Loucy (cell line): ENCODE measurements around the gene GATA5.

Experiments
- H2AFZ ChIP-seq: fragments of 200-600 bp; sonication (generic); 2 replicates; pipeline ENCODE4 v1.6.0; 2016; ENCODE audit warnings: antibody characterized with exemption, mild to moderate bottlenecking, low read length, moderate library complexity
- H3F3A ChIP-seq: fragments of 200-600 bp; 2 replicates; pipeline ENCODE4 v1.6.0; 2016; ENCODE audit warnings: antibody characterized with exemption, low read depth, mild to moderate bottlenecking
- H3K27me3 ChIP-seq: fragments of 200-600 bp; sonication (generic); 2 replicates; pipeline ENCODE4 v1.6.1; 2014; ENCODE audit warnings: low read length, mild to moderate bottlenecking; ENCODE audit not compliant: insufficient read depth, poor library complexity, severe bottlenecking
- H3K36me3 ChIP-seq: fragments of 200-600 bp; sonication (generic); 2 replicates; pipeline ENCODE4 v1.6.1; 2016; ENCODE audit warnings: low read length; ENCODE audit not compliant: insufficient read depth
- H3K4me1 ChIP-seq: fragments of 200-600 bp; sonication (generic); 2 replicates; pipeline ENCODE4 v1.5.1; 2014; ENCODE audit warnings: low read length, mild to moderate bottlenecking; ENCODE audit not compliant: insufficient read depth, poor library complexity, severe bottlenecking
- H3K4me2 ChIP-seq: fragments of 200-600 bp; sonication (generic); 2 replicates; pipeline ENCODE4 v1.6.0; 2014; ENCODE audit warnings: antibody characterized with exemption, low read length, low read depth, mild to moderate bottlenecking; ENCODE audit not compliant: poor library complexity, severe bottlenecking
- H3K4me3 ChIP-seq: fragments of 200-600 bp; sonication (generic); 2 replicates; pipeline ENCODE4 v1.5.1; 2014; ENCODE audit warnings: low read length, mild to moderate bottlenecking, mixed read lengths; ENCODE audit not compliant: poor library complexity, severe bottlenecking
- H3K79me2 ChIP-seq: fragments of 200-600 bp; sonication (generic); 2 replicates; pipeline ENCODE4 v1.6.1; 2014; ENCODE audit warnings: low read length; ENCODE audit not compliant: insufficient read depth
- H3K9ac ChIP-seq: fragments of 200-600 bp; sonication (generic); 2 replicates; pipeline ENCODE4 v1.6.0; 2014; ENCODE audit warnings: mild to moderate bottlenecking, low read depth, low read length, moderate library complexity; ENCODE audit not compliant: poor library complexity, severe bottlenecking
- H3K9me2 ChIP-seq: fragments of 200-600 bp; sonication (generic); replicated peaks from 2 replicates; pipeline ENCODE4 v1.6.1; 2016; ENCODE audit warnings: low read depth, low read length, mixed read lengths
- H3K9me3 ChIP-seq: fragments of 200-600 bp; sonication (generic); 2 replicates; pipeline ENCODE4 v1.6.1; 2014; ENCODE audit warnings: mild to moderate bottlenecking, antibody characterized with exemption, low read length, low read depth; ENCODE audit not compliant: insufficient read depth
- H4K20me1 ChIP-seq: fragments of 200-600 bp; sonication (generic); 2 replicates; pipeline ENCODE4 v1.6.0; 2014; ENCODE audit warnings: antibody characterized with exemption, low read length, mild to moderate bottlenecking; ENCODE audit not compliant: insufficient read depth, poor library complexity, severe bottlenecking
- CTCF ChIP-seq: fragments of 200-600 bp; sonication (generic); conservative IDR thresholded peaks from 2 replicates; pipeline ENCODE4 v1.5.1; 2014; ENCODE audit warnings: mild to moderate bottlenecking, antibody characterized with exemption, low read length
- EZH2phosphoT487 ChIP-seq: fragments of 200-600 bp; IDR thresholded peaks from 2 replicates; pipeline ENCODE4 v1.6.1; 2018; ENCODE audit warnings: antibody characterized with exemption, mild to moderate bottlenecking, moderate library complexity, borderline replicate concordance

GATA5 gene

GRCh38 chr20:62469352-62469751 is 6.4 kb downstream of the GATA5 start:
- no peaks in the 10 kb centered on the region for H3K9me3 ChIP-seq
- H3K4me1 ChIP-seq: no peaks in the 10 kb centered on the region
- no peak overlapping the region for H3K4me2 ChIP-seq
- no peaks in the 10 kb centered on the region for H3K36me3 ChIP-seq
- TF ChIP-seq CTCF (no peak), EZH2phosphoT487 (no peak)
- no peaks in the 10 kb centered on the region for H3K9me2 ChIP-seq
- no peaks in the 10 kb centered on the region for H3K79me2 ChIP-seq
- H3K4me3 ChIP-seq: no peak overlapping the region
- H2AFZ ChIP-seq: no peak overlapping the region
- H4K20me1 ChIP-seq: no peaks in the 10 kb centered on the region
- H3F3A ChIP-seq: no peaks in the 10 kb centered on the region
- H3K9ac ChIP-seq: no peak overlapping the region
- no peaks in the 10 kb centered on the region for H3K27me3 ChIP-seq

GRCh38 chr20:62466806-62467537 is 8.8 kb downstream of the GATA5 start:
- no peaks in the 10 kb centered on the region for H3K36me3 ChIP-seq
- no peaks in the 10 kb centered on the region for H3K9me2 ChIP-seq
- no peaks in the 10 kb centered on the region for H3K9me3 ChIP-seq
- H3K4me1 ChIP-seq: no peaks in the 10 kb centered on the region
- H3K79me2 ChIP-seq: no peaks in the 10 kb centered on the region
- H3K4me2 ChIP-seq: no peak overlapping the region
- TF ChIP-seq EZH2phosphoT487 (no peak), CTCF (no peak)
- H3K4me3 ChIP-seq: no peak overlapping the region
- no peaks in the 10 kb centered on the region for H4K20me1 ChIP-seq
- H2AFZ ChIP-seq: no peak overlapping the region
- no peak overlapping the region for H3K9ac ChIP-seq
- no peaks in the 10 kb centered on the region for H3F3A ChIP-seq
- no peaks in the 10 kb centered on the region for H3K27me3 ChIP-seq

- TF ChIP-seq CTCF (no peak), EZH2phosphoT487 (no peak)
- no peaks in the 10 kb centered on the region for H3K9me2 ChIP-seq
- H3K9me3 ChIP-seq: no peaks in the 10 kb centered on the region
- H3K4me2 ChIP-seq: no peak overlapping the region
- no peak overlapping the region for H3K9ac ChIP-seq
- H3F3A ChIP-seq: no peaks in the 10 kb centered on the region
- no peaks in the 10 kb centered on the region for H3K4me1 ChIP-seq
- H2AFZ ChIP-seq: no peak overlapping the region
- H4K20me1 ChIP-seq: no peaks in the 10 kb centered on the region
- no peaks in the 10 kb centered on the region for H3K36me3 ChIP-seq
- H3K27me3 ChIP-seq: no peaks in the 10 kb centered on the region
- no peaks in the 10 kb centered on the region for H3K79me2 ChIP-seq
- H3K4me3 ChIP-seq: no peak overlapping the region
Measured at GRCh38 chr20:62466072-62466760, 9.6 kb downstream of the GATA5 start.
